Measurements from ENCODE around the gene SPHK2.
"Not testable (repeated sequence)": the region's sequence is repeated elsewhere in the genome, so short reads cannot be mapped to it uniquely, and the experiment has no call there.

The SPHK2 gene

DNA sequence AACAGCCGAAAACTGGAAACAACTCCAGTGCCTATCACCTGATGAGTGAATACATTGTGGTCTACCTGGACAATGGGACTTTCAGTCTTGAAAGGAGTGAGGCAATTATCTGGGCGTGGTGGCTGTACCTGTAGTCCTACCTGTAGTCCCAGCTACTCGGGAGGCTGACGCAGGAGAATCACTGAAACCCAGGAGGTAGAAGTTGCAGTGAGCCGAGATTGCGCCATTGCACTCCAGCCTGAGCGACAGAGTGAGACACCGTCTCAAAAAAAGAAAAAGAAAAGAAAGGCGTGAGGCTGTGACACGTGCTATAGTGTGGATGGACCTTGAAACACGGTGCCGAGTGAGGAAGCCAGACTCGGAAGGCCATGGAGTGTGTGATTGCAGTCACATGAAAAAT, 57.6 kb downstream of the SPHK2 start:
- H3K27me3 ChIP-seq (ENCODE audit: insufficient read depth, poor library complexity, severe bottlenecking), result no peaks in the 10 kb centered on the region
- no peak overlapping the region for H3K4me3 ChIP-seq (replicated peaks; ENCODE audit: insufficient read depth, low read length)
- TF ChIP-seq GABPA (IDR thresholded peaks at IDR 0.05; ENCODE audit: low read depth) (no peak), SPI1 (IDR thresholded peaks at IDR 0.05; ENCODE audit: borderline replicate concordance, low read depth) (no peak), POLR2AphosphoS5 (IDR thresholded peaks at IDR 0.05; ENCODE audit: low read depth) (no peak)
- TF ChIP-seq, protein P1, sequence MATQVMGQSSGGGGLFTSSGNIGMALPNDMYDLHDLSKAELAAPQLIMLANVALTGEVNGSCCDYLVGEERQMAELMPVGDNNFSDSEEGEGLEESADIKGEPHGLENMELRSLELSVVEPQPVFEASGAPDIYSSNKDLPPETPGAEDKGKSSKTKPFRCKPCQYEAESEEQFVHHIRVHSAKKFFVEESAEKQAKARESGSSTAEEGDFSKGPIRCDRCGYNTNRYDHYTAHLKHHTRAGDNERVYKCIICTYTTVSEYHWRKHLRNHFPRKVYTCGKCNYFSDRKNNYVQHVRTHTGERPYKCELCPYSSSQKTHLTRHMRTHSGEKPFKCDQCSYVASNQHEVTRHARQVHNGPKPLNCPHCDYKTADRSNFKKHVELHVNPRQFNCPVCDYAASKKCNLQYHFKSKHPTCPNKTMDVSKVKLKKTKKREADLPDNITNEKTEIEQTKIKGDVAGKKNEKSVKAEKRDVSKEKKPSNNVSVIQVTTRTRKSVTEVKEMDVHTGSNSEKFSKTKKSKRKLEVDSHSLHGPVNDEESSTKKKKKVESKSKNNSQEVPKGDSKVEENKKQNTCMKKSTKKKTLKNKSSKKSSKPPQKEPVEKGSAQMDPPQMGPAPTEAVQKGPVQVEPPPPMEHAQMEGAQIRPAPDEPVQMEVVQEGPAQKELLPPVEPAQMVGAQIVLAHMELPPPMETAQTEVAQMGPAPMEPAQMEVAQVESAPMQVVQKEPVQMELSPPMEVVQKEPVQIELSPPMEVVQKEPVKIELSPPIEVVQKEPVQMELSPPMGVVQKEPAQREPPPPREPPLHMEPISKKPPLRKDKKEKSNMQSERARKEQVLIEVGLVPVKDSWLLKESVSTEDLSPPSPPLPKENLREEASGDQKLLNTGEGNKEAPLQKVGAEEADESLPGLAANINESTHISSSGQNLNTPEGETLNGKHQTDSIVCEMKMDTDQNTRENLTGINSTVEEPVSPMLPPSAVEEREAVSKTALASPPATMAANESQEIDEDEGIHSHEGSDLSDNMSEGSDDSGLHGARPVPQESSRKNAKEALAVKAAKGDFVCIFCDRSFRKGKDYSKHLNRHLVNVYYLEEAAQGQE (IDR thresholded peaks at IDR 0.05; ENCODE audit: insufficient replicate concordance, low read depth), result no peak
- TF ChIP-seq, protein P2, sequence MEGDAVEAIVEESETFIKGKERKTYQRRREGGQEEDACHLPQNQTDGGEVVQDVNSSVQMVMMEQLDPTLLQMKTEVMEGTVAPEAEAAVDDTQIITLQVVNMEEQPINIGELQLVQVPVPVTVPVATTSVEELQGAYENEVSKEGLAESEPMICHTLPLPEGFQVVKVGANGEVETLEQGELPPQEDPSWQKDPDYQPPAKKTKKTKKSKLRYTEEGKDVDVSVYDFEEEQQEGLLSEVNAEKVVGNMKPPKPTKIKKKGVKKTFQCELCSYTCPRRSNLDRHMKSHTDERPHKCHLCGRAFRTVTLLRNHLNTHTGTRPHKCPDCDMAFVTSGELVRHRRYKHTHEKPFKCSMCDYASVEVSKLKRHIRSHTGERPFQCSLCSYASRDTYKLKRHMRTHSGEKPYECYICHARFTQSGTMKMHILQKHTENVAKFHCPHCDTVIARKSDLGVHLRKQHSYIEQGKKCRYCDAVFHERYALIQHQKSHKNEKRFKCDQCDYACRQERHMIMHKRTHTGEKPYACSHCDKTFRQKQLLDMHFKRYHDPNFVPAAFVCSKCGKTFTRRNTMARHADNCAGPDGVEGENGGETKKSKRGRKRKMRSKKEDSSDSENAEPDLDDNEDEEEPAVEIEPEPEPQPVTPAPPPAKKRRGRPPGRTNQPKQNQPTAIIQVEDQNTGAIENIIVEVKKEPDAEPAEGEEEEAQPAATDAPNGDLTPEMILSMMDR (IDR thresholded peaks at IDR 0.05; ENCODE audit: insufficient read depth, low read length), result no peak
- no peak overlapping the region for H3K27ac ChIP-seq (replicated peaks)
- no peak for DNase-seq (ENCODE audit: low read depth in 1 of 2, low spot score in 1 of 2)

DNA sequence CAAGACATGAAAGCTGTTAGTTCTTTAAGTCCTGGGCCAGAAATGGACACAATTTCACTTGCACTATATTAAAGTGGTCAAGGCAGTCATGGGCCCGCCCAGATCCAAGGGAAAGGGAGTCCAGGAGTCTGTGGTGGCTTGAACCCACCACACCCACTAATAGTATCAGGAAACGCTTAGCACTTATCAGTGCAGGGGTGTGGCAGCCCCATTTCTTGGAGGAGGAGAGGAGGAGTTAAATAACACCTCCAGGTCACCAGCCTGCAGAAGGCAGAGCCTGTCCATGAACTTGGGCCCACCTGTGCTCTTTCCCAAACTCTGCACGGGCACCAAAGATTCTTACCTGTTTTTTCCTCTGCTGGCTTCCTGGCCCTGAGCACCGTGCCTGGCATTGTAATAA, 58.9 kb downstream of the SPHK2 start:
- DNase-seq (ENCODE audit: low read depth in 1 of 2, low spot score in 1 of 2), result no peak
- no peak overlapping the region for H3K27ac ChIP-seq (replicated peaks)
- no peak overlapping the region for H3K4me3 ChIP-seq (replicated peaks; ENCODE audit: insufficient read depth, low read length)
- H3K27me3 ChIP-seq (ENCODE audit: insufficient read depth, poor library complexity, severe bottlenecking), result no peaks in the 10 kb centered on the region
- TF ChIP-seq SPI1 (IDR thresholded peaks at IDR 0.05; ENCODE audit: borderline replicate concordance, low read depth), result no peak
- no peak for TF ChIP-seq POLR2AphosphoS5 (IDR thresholded peaks at IDR 0.05; ENCODE audit: low read depth)
- TF ChIP-seq, protein P2 (IDR thresholded peaks at IDR 0.05; ENCODE audit: insufficient read depth, low read length), result no peak
- no peak for TF ChIP-seq GABPA (IDR thresholded peaks at IDR 0.05; ENCODE audit: low read depth)
- TF ChIP-seq, protein P1 (IDR thresholded peaks at IDR 0.05; ENCODE audit: insufficient replicate concordance, low read depth), result no peak

DNA sequence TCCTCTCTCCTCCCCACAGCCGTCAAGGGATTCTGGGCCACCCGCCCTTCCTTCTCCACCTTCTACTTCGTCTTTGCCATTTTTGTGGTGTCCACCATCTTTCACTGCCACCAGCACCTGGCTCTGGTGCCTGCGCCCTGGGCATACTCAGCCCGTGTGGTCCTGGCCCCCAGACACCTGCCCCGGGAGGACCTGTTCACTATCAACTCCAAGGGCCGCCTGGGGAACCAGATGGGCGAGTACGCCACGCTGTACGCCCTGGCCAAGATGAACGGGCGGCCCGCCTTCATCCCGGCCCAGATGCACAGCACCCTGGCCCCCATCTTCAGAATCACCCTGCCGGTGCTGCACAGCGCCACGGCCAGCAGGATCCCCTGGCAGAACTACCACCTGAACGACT, 60.7 kb downstream of the SPHK2 start:
- not testable (repeated sequence) for H3K27me3 ChIP-seq (ENCODE audit: insufficient read depth, poor library complexity, severe bottlenecking); DNase-seq (ENCODE audit: low read depth in 1 of 2, low spot score in 1 of 2); H3K27ac ChIP-seq (replicated peaks); H3K4me3 ChIP-seq (replicated peaks; ENCODE audit: insufficient read depth, low read length)
